PFSK-1 (cell line): ENCODE results near the gene PSMB7.

Experiments
- FOXP2 ChIP-seq: optimal IDR thresholded peaks from 2 replicates; pipeline ENCODE3; 2011; ENCODE audit warnings: borderline replicate concordance, control low read depth, inconsistent platforms; ENCODE audit not compliant: insufficient read depth; ENCODE audit errors: extremely low read length, extremely low read depth
- POLR2AphosphoS5 ChIP-seq: IDR thresholded peaks from 2 replicates; pipeline ENCODE4 v1.6.1; 2012; ENCODE audit warnings: low read depth, mild to moderate bottlenecking, control low read depth, low read length, moderate library complexity
- SIN3A ChIP-seq: IDR thresholded peaks from 2 replicates; pipeline ENCODE4 v1.6.1; 2012; ENCODE audit warnings: mild to moderate bottlenecking, low read length, moderate library complexity, borderline replicate concordance; ENCODE audit not compliant: insufficient read depth
- TAF1 ChIP-seq: IDR thresholded peaks from 2 replicates; pipeline ENCODE4 v1.6.1; 2012; ENCODE audit warnings: low read length, control low read depth, borderline replicate concordance; ENCODE audit not compliant: insufficient read depth
- TF ChIP-seq, protein P1 (sequence below), 2 experiments: IDR thresholded peaks; 2 replicates each; pipeline versions ENCODE4 v1.6.1 to v1.8.0; 2011 to 2012; ENCODE audit warnings: low read depth in 2 of 2, low read length in 2 of 2, control low read depth in 1 of 2, inconsistent platforms in 1 of 2, mild to moderate bottlenecking in 1 of 2, moderate library complexity in 1 of 2; ENCODE audit not compliant: insufficient read depth in 1 of 2

PSMB7 gene

DNA sequence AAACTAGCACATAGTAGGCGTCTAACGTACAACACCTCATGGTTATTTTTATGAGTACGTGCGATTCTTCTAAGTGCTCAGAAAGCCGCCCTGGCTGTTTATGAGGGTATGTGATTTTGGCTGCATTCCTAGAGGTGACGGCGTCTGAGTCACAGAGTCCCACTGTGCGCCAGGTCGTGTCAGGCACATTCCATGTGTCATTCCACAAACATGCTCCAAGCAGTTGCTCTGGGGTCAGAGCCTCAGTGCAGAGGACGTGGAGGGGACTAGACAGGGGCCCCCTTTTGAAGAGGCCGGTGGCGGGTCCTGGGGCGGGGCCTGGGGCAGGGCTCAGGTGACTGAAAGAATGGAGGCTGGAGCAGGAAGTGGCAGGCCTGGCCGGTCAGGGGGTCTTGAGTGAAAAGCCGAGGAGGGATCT, 105.6 kb downstream of the PSMB7 start:
- no peak for TF ChIP-seq POLR2AphosphoS5
- no peak for TF ChIP-seq FOXP2
- TF ChIP-seq SIN3A: no peak
- TF ChIP-seq TAF1: no peak
- TF ChIP-seq, protein P1, sequence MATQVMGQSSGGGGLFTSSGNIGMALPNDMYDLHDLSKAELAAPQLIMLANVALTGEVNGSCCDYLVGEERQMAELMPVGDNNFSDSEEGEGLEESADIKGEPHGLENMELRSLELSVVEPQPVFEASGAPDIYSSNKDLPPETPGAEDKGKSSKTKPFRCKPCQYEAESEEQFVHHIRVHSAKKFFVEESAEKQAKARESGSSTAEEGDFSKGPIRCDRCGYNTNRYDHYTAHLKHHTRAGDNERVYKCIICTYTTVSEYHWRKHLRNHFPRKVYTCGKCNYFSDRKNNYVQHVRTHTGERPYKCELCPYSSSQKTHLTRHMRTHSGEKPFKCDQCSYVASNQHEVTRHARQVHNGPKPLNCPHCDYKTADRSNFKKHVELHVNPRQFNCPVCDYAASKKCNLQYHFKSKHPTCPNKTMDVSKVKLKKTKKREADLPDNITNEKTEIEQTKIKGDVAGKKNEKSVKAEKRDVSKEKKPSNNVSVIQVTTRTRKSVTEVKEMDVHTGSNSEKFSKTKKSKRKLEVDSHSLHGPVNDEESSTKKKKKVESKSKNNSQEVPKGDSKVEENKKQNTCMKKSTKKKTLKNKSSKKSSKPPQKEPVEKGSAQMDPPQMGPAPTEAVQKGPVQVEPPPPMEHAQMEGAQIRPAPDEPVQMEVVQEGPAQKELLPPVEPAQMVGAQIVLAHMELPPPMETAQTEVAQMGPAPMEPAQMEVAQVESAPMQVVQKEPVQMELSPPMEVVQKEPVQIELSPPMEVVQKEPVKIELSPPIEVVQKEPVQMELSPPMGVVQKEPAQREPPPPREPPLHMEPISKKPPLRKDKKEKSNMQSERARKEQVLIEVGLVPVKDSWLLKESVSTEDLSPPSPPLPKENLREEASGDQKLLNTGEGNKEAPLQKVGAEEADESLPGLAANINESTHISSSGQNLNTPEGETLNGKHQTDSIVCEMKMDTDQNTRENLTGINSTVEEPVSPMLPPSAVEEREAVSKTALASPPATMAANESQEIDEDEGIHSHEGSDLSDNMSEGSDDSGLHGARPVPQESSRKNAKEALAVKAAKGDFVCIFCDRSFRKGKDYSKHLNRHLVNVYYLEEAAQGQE (IDR thresholded peaks at IDR 0.05; ENCODE audit: insufficient read depth in 1 of 2, low read depth in 2 of 2, low read length in 2 of 2): no peak

GRCh38 chr9:124308606-124309491, 106.4 kb downstream of the PSMB7 start:
- TF ChIP-seq POLR2AphosphoS5: no peak
- no peak for TF ChIP-seq TAF1
- TF ChIP-seq FOXP2: no peak
- TF ChIP-seq, protein P1 (IDR thresholded peaks at IDR 0.05; ENCODE audit: insufficient read depth in 1 of 2, low read depth in 2 of 2, low read length in 2 of 2): no peak
- no peak for TF ChIP-seq SIN3A

DNA sequence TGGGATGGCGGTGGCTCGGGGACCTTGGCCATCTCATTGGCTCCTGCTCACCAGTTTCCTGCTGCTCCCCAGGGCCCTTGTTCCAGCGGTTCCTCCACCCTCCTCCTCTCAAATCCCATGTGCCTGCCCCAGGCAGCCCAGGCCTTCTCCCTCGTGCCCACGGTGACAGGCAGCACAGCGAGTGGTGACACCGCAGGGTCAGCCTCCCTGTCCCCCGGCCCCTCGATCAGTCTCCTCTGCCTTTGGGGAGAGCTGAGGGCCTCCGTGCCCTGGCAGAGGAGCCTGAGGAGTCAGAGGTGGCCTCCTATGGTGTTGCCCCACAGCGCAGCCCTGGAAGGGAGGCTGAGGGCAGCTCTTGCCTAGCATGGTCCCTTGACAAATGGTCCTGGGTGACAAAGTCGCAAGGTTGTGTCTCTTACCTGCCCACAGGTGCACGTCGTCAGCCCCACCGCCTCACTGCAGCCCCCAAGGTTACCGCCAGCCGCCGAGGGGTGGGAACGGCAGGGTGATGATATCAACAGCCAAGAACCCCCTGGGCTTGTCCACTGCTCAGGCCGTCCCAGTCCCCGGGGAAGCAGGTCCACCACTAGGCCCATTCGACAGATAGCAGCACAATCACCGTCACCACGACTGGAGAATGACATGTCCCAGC, 107.7 kb downstream of the PSMB7 start:
- TF ChIP-seq SIN3A (no peak), TAF1 (no peak), POLR2AphosphoS5 (no peak), FOXP2 (no peak)
- TF ChIP-seq, protein P1 (IDR thresholded peaks at IDR 0.05; ENCODE audit: insufficient read depth in 1 of 2, low read depth in 2 of 2, low read length in 2 of 2): no peak

DNA sequence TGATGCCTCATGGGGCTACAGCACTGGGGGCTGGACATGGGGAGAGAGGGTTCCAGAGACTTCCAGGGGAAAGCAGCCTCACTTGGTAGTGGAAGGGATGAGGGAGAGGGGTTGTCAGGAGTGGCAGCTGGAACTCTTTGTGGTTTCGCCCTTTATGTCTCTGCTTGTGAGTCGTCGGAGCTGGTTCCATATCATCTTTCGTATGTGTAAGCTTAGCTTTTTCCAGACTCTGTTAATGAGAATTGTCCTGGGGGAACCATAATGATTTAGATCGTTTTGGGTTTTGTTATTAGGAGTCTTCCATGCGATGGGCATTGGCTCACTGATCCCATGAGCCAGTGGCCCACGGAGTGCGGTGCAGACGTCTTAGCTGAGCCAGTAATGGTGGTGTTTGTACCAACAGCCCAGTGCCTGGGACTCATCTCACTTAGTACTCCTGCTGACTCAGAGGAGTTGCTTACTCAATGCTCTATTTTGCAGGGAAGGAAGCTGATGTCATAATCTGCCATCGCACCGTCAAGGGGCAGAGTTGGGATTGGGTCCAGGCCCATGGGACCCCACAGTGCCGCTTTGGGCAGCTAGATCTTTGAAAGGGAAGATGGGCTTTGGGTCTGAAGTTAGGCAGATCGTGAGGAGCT, 109.0 kb downstream of the PSMB7 start:
- no peak for TF ChIP-seq SIN3A
- TF ChIP-seq, protein P1 (IDR thresholded peaks at IDR 0.05; ENCODE audit: insufficient read depth in 1 of 2, low read depth in 2 of 2, low read length in 2 of 2): no peak
- TF ChIP-seq TAF1: no peak
- TF ChIP-seq POLR2AphosphoS5: no peak
- TF ChIP-seq FOXP2: no peak
